ENCODE results near the gene ZNF653. TPM values are rescaled to one million over a fixed set of nuclear protein-coding genes. Genes with fewer than 3 reads are reported as not detected.

The ZNF653 gene
- total and polyA plus RNA-seq, 4 donors = 5.8 to 21.4 (median 16.0) TPM

DNA sequence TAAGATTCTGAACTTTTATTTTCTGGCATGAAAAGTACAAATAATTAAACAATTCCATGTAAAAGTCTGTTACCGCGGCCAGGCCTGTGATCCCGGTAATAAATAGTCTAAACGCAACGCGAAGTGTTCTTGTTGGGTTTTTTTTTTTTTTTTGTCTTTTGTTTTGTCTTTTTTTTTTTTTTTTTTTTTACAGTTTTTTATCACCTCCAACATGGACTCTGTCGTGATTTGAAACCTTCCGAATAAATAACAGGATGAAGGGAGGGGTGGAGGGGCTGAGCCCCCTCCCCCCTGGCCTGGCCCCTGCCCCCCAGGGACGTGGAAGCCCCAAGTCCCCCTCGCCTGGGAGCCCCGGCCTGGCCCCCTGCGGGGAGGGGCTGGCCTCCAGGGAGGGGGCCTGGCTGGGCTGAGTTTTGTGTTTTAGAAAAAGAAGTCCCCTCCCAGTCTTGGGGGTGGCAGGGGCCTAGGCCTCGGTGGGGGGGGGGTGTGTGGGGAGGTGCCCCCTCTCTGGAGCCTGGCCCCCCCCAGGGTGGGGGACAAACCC lies 54.2 kb downstream of the ZNF653 start:
- peak overlapping the region; percentile 22 for H3K27ac ChIP-seq (ENCODE audit: low read depth, low read length)
- H3K4me1 ChIP-seq (ENCODE audit: control insufficient read depth, insufficient read depth, low read length) = peaks cover 24% of the 10 kb centered on the region
- H3K9me3 ChIP-seq (ENCODE audit: control insufficient read depth, insufficient read depth, low read length) = no peaks in the 10 kb centered on the region
- no peaks in the 10 kb centered on the region for H3K27me3 ChIP-seq (ENCODE audit: control insufficient read depth, insufficient read depth, low read length)
- WGBS (ENCODE audit: insufficient coverage) = no CpG with 5 or more reads among the region's 13 CpGs
- H3K36me3 ChIP-seq (ENCODE audit: control insufficient read depth, insufficient read depth, low read length) = peaks cover 85% of the 10 kb centered on the region
- no peak for DNase-seq (ENCODE audit: low read depth in 4 of 6, low spot score in 6 of 6)
- H3K4me3 ChIP-seq (ENCODE audit: low read depth, low read length) = no peak overlapping the region

GRCh38 chr19:11450570-11451326 lies 54.9 kb downstream of the ZNF653 start:
- 78% methylated on average over 14 of the region's 21 CpGs for WGBS (ENCODE audit: insufficient coverage)
- Histone ChIP-seq H3K27ac (ENCODE audit: low read depth, low read length) (no peak overlapping the region), H3K36me3 (ENCODE audit: control insufficient read depth, insufficient read depth, low read length) (peaks cover 86% of the 10 kb centered on the region)

GRCh38 chr19:11448923-11449554 lies 56.6 kb downstream of the ZNF653 start:
- WGBS (ENCODE audit: insufficient coverage) = 92% methylated on average over 31 of the region's 31 CpGs
- Histone ChIP-seq H3K4me3 (ENCODE audit: low read depth, low read length) (no peak overlapping the region), H3K36me3 (ENCODE audit: control insufficient read depth, insufficient read depth, low read length) (peaks cover 90% of the 10 kb centered on the region), H3K9me3 (ENCODE audit: control insufficient read depth, insufficient read depth, low read length) (no peaks in the 10 kb centered on the region), H3K27ac (ENCODE audit: low read depth, low read length) (no peak overlapping the region), H3K27me3 (ENCODE audit: control insufficient read depth, insufficient read depth, low read length) (no peaks in the 10 kb centered on the region), H3K4me1 (ENCODE audit: control insufficient read depth, insufficient read depth, low read length) (peaks cover 28% of the 10 kb centered on the region)
- DNase-seq (ENCODE audit: low read depth in 4 of 6, low spot score in 6 of 6) = no peak

More at GRCh38 chr19:11450570-11451326, 54.9 kb downstream of the ZNF653 start:
- no peaks in the 10 kb centered on the region for H3K27me3 ChIP-seq (ENCODE audit: control insufficient read depth, insufficient read depth, low read length)
- H3K4me3 ChIP-seq (ENCODE audit: low read depth, low read length) = no peak overlapping the region
- no peaks in the 10 kb centered on the region for H3K9me3 ChIP-seq (ENCODE audit: control insufficient read depth, insufficient read depth, low read length)
- peaks cover 28% of the 10 kb centered on the region for H3K4me1 ChIP-seq (ENCODE audit: control insufficient read depth, insufficient read depth, low read length)
- DNase-seq (ENCODE audit: low read depth in 4 of 6, low spot score in 6 of 6) = no peak

GRCh38 chr19:11448410-11448809 lies 57.2 kb downstream of the ZNF653 start:
- no peaks in the 10 kb centered on the region for H3K9me3 ChIP-seq (ENCODE audit: control insufficient read depth, insufficient read depth, low read length)
- no peak for DNase-seq (ENCODE audit: low read depth in 4 of 6, low spot score in 6 of 6)
- H3K27ac ChIP-seq (ENCODE audit: low read depth, low read length) = no peak overlapping the region
- peaks cover 89% of the 10 kb centered on the region for H3K36me3 ChIP-seq (ENCODE audit: control insufficient read depth, insufficient read depth, low read length)
- H3K27me3 ChIP-seq (ENCODE audit: control insufficient read depth, insufficient read depth, low read length) = no peaks in the 10 kb centered on the region
- no peak overlapping the region for H3K4me3 ChIP-seq (ENCODE audit: low read depth, low read length)
- 94% methylated on average over 12 of the region's 13 CpGs for WGBS (ENCODE audit: insufficient coverage)
- peaks cover 28% of the 10 kb centered on the region for H3K4me1 ChIP-seq (ENCODE audit: control insufficient read depth, insufficient read depth, low read length)

GRCh38 chr19:11447347-11448262 lies 58.0 kb downstream of the ZNF653 start:
- H3K4me3 ChIP-seq (ENCODE audit: low read depth, low read length) = no peak overlapping the region
- DNase-seq (ENCODE audit: low read depth in 4 of 6, low spot score in 6 of 6) = no peak
- no peaks in the 10 kb centered on the region for H3K9me3 ChIP-seq (ENCODE audit: control insufficient read depth, insufficient read depth, low read length)
- H3K27me3 ChIP-seq (ENCODE audit: control insufficient read depth, insufficient read depth, low read length) = no peaks in the 10 kb centered on the region
- peaks cover 89% of the 10 kb centered on the region for H3K36me3 ChIP-seq (ENCODE audit: control insufficient read depth, insufficient read depth, low read length)
- 90% methylated on average over 31 of the region's 35 CpGs for whole genome bisulfite sequencing (ENCODE audit: insufficient coverage)
- H3K4me1 ChIP-seq (ENCODE audit: control insufficient read depth, insufficient read depth, low read length) = peaks cover 23% of the 10 kb centered on the region
- H3K27ac ChIP-seq (ENCODE audit: low read depth, low read length) = no peak overlapping the region

- peak in 3 of 6 donors; percentile 14 to 67 (median 52) for DNase-seq (ENCODE audit: low read depth in 4 of 6, low spot score in 6 of 6)
- no peak overlapping the region for H3K4me3 ChIP-seq (ENCODE audit: low read depth, low read length)
- no peak overlapping the region for H3K27ac ChIP-seq (ENCODE audit: low read depth, low read length)
- peaks cover 92% of the 10 kb centered on the region for H3K36me3 ChIP-seq (ENCODE audit: control insufficient read depth, insufficient read depth, low read length)
- 53% methylated on average over 15 of the region's 23 CpGs for WGBS (ENCODE audit: insufficient coverage)
- H3K27me3 ChIP-seq (ENCODE audit: control insufficient read depth, insufficient read depth, low read length) = no peaks in the 10 kb centered on the region
- no peaks in the 10 kb centered on the region for H3K9me3 ChIP-seq (ENCODE audit: control insufficient read depth, insufficient read depth, low read length)
- peaks cover 17% of the 10 kb centered on the region for H3K4me1 ChIP-seq (ENCODE audit: control insufficient read depth, insufficient read depth, low read length)
These were observed 58.9 kb downstream of the ZNF653 start for GRCh38 chr19:11446652-11447301.

GRCh38 chr19:11446271-11446651 lies 59.4 kb downstream of the ZNF653 start:
- H3K36me3 ChIP-seq (ENCODE audit: control insufficient read depth, insufficient read depth, low read length) = peaks cover 96% of the 10 kb centered on the region
- H3K9me3 ChIP-seq (ENCODE audit: control insufficient read depth, insufficient read depth, low read length) = no peaks in the 10 kb centered on the region
- H3K4me3 ChIP-seq (ENCODE audit: low read depth, low read length) = no peak overlapping the region
- peaks cover 12% of the 10 kb centered on the region for H3K4me1 ChIP-seq (ENCODE audit: control insufficient read depth, insufficient read depth, low read length)
- H3K27me3 ChIP-seq (ENCODE audit: control insufficient read depth, insufficient read depth, low read length) = no peaks in the 10 kb centered on the region
- H3K27ac ChIP-seq (ENCODE audit: low read depth, low read length) = no peak overlapping the region
- no peak for DNase-seq (ENCODE audit: low read depth in 4 of 6, low spot score in 6 of 6)
- 90% methylated on average over 14 of the region's 14 CpGs for whole genome bisulfite sequencing (ENCODE audit: insufficient coverage)

DNA sequence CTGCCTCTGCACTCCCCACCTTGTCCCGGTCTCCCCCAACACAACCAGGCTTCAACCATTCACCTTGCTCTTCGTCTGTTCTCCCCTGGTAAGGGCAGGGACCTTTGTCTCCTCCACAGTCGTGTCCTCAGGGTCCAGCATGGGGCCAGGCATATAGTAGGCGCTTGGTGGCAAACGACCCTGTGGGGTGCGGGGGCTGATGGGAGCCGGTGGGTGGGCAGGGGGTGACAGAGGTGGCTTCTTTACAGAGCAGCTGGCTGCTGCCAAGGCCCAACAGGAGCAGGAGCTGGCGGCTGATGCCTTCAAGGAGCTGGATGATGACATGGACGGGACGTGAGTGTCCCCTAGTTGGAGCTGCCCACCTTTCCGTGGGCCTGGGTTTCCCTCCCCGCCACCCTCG lies 60.5 kb downstream of the ZNF653 start:
- 91% methylated on average over 13 of the region's 13 CpGs for WGBS (ENCODE audit: insufficient coverage)
- H3K36me3 ChIP-seq (ENCODE audit: control insufficient read depth, insufficient read depth, low read length) = peaks cover 96% of the 10 kb centered on the region
- no peak for DNase-seq (ENCODE audit: low read depth in 4 of 6, low spot score in 6 of 6)
- no peak overlapping the region for H3K27ac ChIP-seq (ENCODE audit: low read depth, low read length)
- H3K4me3 ChIP-seq (ENCODE audit: low read depth, low read length) = no peak overlapping the region
- H3K4me1 ChIP-seq (ENCODE audit: control insufficient read depth, insufficient read depth, low read length) = peaks cover 8% of the 10 kb centered on the region
- H3K9me3 ChIP-seq (ENCODE audit: control insufficient read depth, insufficient read depth, low read length) = no peaks in the 10 kb centered on the region
- no peaks in the 10 kb centered on the region for H3K27me3 ChIP-seq (ENCODE audit: control insufficient read depth, insufficient read depth, low read length)

- 70% methylated on average over 4 of the region's 5 CpGs for WGBS (ENCODE audit: insufficient coverage)
- Histone ChIP-seq H3K27ac (ENCODE audit: low read depth, low read length) (no peak overlapping the region), H3K4me1 (ENCODE audit: control insufficient read depth, insufficient read depth, low read length) (peaks cover 8% of the 10 kb centered on the region), H3K9me3 (ENCODE audit: control insufficient read depth, insufficient read depth, low read length) (no peaks in the 10 kb centered on the region), H3K4me3 (ENCODE audit: low read depth, low read length) (no peak overlapping the region), H3K36me3 (ENCODE audit: control insufficient read depth, insufficient read depth, low read length) (peaks cover 100% of the 10 kb centered on the region), H3K27me3 (ENCODE audit: control insufficient read depth, insufficient read depth, low read length) (no peaks in the 10 kb centered on the region)
- no peak for DNase-seq (ENCODE audit: low read depth in 4 of 6, low spot score in 6 of 6)
These were observed 61.6 kb downstream of the ZNF653 start for GRCh38 chr19:11444059-11444458.

Data from spinal cord (tissue), 10 donors.